Cerebellar nuclear complex (tissue), 1 donor: ENCODE results near the gene PNPLA3.

Experiments used
- DNase-seq, 2 experiments: peaks; one replicate each; lab custom pipeline; 2025; lab: John Stamatoyannopoulos, UW

The PNPLA3 gene

DNA sequence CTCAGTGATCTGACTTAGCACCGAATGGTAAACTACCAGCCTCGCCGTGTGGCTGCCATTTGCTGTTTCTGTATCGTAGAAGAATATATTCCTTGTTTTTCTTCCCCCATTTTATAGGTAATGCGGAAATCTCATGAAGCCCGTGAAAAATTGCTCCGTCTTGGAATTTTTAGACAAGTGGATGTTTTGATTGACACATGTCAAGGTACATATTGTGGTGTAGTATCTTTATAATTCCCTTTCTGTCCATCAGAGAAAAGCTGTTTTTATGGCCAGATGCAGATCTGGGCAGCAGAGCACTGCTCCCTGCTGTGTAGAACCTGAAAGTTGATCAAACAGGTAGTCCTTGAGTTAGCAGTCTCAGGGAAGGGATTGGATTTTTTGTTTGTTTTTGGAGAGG is 45.0 kb downstream of the PNPLA3 start:
- no peak for DNase-seq

DNA sequence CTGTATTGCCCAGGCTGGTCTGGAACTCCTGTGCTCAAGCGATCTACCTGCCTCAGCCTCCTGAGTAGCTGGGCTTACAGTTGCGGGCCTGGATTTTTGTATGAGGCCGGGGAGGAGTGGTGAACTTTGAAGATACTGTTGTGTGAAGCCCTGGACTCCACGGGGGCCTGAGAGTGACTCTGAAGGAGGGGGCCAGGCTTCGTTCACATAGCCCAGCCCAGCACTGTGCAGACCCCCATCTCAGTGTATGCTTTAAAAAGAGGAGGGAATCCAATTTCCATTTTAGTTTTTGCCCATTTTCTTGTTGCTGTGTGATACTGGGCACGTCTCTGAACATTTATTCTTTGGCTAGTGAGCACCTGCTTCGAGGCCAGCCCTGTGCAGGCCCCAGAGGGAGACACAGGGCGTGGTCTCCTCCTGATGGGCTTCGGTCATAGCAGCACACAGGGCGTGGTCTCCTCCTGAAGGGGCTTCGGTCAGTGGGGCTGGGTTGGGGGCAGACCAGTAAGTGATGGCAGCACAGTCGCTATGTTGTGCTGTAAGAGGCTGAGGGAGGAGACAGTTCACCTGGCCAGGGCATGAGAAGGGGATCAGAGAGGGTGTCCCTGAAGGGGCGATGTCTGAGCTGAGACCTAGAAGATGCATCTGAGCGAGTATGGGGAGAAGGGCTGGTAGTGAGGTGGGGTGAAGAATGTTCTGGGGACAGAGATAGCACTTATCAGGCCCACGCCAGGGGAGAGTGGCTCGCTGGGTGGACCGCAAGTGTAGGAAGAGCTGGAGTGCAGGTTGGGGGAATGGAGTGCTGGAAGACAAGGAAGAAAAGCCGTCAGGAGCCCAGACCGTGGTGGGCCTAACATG is 45.6 kb downstream of the PNPLA3 start:
- DNase-seq, result no peak

DNA sequence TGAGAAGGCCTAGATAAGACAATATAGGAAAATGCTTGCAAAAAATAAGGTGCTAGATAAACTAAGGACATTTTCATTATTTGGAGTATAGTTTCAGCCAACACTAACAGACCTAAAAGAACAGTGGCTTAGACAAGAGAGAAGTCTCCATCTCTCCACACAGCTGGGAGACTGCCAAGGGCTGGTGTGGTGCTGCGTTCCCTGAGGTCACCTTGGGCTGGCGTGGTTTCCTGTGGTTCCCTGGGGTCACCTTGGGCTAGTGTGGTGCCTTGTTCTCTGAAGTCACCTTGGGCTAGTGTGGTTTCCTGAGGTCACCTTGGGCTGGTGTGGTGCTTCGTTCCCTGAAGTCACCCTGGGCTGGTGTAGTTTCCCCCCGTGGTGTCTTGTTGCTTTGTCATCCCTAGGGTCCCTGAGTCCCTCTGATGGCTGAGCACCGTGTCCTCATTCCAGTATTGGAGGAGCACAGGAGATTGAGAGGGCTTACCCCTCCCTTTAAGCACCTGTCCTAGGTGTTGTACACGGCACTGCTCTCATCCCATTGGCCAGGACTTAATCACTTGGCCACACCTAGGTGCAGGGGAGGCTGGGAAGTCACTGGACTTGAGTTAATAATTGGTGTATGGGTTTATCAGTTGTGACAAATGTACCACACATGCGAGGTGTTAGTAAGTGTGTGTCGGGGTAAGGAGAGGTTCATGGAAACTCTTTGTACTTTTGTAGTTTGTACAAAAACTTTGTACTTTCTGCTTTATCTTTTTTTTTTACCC is 46.6 kb downstream of the PNPLA3 start:
- no peak for DNase-seq

DNA sequence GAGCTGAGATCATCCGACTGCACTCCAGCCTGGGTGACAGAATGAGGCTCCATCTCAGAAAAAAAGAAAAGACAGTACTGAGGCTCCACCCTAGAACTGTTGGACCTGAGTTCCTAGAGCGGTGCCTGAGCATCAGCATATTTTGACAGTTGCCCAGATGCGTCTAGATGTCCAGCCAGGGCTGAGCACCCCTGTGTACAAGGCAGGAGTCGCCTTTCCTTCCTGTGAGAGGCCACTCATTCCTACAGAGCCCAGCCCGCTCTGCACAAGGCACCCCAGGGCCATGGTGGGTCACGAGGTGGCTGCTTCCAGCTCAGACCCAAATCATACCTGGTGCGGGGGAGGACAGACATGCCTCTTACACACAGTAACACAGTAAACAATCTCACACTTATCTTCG is 47.5 kb downstream of the PNPLA3 start:
- no peak for DNase-seq

DNA sequence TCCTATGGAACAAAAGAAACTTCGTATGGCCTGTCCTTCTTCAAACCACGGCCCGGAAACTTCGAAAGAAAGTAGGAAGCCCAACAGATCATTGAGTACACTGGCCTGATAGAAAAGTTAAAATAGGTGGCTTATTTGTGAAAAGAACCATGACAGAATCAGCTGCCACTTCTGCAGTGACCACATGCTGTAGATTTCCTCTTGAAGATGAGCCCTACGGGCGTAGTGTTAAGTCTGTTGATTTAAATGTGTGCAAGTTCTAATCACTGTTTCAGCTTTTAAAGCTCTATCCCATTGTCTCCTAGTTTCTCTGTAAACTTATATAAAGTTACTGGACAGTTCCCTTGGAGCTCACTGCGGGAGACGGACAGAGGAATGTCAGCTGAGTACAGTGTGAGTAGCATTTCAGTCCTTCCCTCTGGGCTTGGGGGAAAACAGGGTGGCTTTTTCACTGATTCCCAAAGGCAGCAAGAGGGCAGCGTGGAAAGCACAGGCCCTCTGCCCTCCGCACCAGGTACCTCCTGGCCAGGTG is 49.4 kb downstream of the PNPLA3 start:
- DNase-seq, result no peak

DNA sequence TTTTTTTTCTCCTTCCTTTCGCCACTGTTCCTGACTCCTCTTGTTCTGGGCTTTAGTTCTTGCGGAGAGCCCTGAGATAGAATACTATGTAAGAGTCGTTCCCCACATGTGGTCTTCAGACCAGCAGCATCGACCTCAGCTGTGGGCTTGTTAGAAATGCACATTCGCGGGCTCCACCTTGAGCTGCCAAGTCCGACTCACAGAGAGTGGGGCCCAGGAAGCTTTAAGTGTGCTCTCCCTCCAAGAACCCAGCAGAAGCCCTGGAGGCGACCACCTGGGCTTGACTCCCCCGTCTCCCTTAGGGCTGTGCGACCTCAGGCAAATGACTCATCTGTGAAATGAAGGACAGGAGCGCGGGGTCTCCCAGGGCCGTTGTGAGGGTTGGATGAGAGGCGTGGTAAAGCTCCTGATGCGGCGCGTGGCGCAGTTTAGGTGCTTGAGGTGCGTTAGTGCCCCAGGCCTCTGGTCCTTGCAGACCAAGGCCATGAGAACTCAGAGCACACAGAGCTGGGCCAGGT is 50.5 kb downstream of the PNPLA3 start:
- no peak for DNase-seq

DNA sequence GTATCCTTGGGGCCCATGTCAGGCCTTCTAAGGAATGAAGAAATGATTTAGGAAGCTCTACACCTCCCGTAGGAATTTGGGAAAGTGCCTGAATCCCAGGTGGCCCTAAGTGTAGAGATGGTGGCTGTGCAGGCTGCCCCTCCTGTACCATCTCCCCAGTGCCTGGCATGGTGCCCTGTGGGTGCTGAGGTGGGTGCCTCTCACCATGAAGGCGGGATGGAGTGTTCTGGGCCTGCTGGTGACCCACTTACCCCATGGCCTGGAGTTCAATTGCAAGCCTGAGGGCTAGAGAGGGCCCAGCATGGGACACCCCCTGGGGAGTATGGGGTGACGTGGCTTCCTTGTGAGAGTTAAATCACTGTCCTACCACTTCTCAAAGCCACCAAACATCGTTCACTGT is 51.4 kb downstream of the PNPLA3 start:
- no peak for DNase-seq

DNA sequence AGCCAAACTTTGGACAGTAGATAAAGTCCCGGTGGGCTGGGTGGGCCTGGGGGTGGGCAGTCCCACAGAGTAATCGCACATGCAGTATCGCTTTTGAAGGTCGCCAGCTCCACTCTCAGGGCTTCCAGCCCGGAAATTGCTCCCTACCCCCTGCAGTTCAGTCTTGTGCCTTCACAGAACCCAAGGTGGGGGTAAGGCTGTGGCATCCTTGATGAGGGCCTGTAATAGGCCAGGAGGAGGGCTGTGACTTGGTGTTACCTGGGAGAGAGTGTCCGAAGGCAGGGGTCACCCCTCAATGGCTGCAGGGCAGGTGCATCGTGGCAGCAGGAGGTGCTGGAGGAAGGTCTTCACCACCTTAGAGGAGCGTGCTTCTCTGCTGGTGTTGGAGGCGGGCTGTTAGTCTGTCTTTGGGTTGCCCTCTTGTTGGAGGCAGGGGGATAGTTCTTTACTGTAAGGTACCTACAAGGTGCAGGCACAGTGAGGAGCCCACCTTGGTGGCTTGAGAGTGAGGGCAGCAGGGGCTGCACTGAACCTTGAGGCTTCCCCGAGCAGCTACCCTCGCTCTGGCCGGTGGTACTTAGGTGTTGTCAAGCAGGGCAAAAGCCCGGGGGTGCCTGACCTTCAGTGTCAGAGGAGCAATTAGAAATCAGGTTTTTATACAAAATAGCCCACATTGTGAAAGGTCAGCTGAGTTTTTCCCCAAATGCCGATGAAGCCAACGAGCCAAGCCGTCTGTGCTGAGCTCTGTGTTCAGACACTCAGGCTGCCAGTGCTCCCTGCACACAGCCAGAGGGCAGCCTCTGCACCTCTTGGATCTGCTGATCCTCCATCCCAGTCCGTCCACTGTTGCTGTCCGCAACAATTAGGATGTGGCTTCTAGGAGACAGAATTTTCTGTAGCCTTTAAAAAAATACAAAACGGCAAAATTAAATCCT is 53.5 kb downstream of the PNPLA3 start:
- no peak for DNase-seq

DNA sequence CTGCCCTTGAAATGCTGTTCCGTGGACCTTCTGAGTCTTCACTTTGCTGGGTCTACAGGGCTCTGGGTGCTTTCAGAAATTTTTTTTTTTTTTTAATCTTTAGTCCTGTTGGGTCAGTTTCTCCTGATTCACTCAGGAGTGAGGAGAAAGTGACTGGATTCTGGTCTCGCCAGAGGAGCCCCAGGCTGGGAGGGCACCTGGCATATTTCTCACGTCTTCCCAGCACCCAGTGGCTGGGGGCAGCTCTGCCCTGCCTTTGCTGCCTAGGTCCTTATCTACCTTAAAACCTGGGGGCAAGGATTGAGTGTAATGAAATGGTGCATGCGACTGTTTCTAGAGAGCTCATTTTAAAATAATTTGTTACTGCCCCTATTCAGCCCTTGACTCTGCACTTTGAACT is 55.0 kb downstream of the PNPLA3 start:
- no peak for DNase-seq

DNA sequence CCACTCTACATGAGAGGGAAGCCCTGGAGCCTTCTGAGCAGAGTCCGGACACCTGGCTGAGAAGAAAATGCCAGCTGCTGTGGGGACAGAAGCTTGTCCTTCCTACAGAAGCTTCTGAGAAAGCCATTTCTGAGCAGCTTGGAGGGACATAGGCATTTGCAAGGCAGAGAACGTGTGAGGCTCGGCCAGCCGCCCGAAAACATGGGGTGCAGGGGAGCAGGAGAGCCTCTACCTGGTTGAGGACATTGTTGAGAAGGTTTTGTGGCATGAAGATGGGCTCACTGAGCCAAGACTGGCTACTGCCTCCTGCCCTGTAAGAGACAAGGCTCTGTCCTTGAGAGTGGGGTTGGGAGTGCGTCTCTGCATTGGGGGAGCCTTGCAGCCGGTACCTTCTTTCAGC is 57.0 kb downstream of the PNPLA3 start:
- no peak for DNase-seq

DNA sequence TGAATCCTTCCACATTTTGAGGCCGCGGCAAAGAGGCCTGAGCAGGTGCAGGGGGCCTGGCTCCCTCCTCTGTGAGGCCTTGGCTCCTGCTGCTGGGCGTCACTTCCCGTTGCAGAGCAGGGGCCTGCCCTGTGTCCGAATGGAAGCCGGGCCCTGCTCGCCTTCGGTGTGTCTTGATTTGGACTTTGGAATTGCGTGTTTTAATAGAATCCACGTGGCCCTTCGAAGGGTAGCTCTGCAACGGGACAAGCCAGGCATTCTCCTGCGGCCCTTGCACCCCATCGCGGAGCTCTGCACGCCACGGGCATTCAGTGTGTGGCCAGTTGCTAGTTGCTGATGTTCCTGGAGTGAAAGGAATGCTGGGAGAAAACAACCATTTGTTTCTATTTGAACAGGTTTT is 57.4 kb downstream of the PNPLA3 start:
- no peak for DNase-seq

DNA sequence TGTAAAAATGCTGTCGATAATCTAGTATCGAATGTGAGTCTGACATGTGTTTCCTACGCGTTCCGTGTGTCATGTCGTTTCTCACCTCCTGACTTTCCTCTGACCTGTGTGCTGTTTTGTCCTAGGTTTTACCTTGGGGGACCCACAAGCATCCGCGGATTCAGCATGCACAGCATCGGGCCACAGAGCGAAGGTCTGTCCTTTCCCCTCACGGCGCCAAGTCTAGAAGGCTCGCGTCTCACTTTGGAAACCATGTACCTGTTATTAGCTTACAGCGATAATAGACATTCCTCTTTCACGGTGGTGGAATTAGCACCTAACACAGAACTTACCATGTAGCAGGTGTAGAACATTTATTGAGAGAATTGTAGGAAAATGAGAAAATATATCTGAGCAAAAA is 60.2 kb downstream of the PNPLA3 start:
- DNase-seq, result no peak

DNA sequence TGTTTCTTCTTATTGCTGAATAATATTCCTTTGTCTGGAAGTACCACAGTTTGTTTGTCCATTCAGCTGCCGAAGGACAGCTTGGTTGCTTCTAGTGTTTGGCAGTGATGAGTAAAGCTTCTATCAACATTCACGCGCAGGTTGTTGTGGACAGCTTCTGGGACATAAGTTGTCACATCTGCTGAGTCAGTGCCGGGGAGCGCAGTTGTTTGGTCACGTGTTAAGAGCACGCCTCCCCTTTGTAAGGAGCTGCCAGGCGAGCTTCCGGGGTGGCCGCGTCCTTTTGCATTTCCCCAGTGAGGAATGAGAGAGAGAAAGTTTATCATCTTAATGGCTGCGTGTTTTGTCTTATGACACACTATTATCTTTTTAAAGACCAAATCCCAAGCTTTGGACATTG is 61.9 kb downstream of the PNPLA3 start:
- no peak for DNase-seq

DNA sequence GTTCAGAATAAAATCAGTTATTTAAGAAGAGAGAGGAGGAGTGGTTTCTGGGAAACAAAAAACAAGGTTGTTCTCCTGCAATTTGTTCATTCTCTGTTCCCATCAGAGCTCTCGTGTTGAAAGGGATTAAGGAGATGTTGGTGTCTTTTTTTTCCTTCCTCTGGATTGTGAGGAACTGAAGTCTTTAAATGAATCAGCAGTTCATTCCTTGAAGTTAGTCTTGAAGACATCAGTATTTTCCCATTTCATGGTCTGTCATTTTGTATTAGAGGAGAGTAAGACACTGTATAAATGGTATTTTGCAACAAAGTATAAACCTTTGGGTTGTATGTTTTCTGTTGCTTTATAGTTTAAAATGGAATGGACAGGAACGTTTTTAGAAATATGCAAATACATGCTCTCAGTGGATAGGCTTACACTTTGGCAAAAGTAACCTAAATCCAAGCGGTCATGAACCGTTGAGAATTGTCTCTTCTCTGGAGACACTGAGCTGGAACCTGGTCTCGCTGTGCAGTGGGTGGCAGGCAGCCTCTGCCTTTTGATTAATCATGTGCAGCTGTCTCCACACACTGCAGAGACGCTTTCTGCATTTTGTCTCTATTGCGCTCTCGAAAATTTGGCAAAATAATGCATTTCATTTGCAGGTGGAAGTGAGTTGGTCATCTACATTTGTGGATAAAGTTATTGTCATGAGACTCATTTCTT is 64.7 kb downstream of the PNPLA3 start:
- no peak for DNase-seq

DNA sequence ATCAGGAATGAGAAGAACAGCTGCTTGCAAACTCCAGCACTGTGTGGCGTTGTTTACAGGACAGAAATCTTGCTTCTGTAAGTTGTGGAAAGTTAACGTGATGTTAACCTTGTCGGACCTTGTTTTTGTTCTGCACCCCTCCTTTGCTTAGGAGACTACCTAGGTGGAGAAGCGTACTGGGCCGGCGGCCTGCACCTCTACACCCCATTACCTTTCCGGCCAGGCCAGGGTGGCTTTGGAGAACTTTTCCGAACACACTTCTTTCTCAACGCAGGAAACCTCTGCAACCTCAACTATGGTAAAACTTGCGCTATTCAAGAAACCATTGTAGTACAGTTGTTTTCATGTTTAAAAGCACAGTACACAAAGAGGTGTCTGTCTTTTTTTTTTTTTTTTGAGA is 65.4 kb downstream of the PNPLA3 start:
- no peak for DNase-seq

DNA sequence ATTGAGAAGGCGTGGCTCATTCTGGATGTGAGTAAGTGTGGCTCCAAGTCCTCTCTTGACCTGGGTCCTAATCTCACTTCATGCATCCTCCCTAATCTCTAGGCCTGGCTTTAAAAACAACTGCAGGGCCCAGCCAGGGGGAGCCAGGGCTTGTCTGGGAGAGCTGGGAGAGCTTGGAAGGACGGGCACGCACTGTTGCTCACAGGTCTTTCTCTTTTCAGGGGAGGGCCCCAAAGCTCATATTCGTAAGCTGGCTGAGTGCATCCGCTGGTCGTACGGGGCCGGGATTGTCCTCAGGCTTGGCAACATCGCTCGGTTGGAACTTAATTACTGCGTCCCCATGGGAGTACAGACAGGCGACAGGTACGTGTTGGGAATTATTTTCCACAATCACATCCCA is 66.4 kb downstream of the PNPLA3 start:
- no peak for DNase-seq

DNA sequence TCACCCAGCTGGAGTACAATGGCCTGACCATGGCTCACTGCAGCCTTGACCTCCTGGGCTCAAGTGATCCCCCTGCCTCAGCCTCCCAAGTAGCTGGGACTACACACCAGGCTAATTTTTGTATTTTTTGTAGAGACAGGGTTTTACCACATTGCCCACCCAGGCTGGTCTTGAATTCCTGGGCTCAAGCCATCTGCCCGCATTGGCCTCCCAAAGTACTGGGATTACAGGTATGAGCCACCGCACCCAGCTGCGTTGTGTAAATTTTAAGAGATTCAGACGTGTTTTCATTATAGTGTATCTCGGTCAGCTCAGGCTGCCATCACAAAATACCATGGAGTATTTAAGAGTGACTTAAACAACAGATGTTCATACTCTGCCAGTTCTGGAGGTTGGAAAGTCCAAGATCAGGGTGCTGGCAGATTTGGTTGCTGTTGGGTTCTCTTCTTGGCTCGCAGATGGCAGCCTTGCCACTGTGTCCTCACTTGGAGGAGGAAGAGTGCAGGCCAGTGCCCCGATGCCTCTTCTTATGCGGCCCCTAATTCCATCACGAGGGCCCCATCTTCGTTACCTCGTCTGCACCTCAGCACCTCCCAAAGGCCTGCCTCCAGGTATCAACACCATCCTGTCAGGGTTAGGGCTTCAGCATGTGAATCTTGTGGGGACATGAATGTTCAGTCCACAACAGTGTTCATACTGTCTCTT is 67.9 kb downstream of the PNPLA3 start:
- DNase-seq, result no peak

DNA sequence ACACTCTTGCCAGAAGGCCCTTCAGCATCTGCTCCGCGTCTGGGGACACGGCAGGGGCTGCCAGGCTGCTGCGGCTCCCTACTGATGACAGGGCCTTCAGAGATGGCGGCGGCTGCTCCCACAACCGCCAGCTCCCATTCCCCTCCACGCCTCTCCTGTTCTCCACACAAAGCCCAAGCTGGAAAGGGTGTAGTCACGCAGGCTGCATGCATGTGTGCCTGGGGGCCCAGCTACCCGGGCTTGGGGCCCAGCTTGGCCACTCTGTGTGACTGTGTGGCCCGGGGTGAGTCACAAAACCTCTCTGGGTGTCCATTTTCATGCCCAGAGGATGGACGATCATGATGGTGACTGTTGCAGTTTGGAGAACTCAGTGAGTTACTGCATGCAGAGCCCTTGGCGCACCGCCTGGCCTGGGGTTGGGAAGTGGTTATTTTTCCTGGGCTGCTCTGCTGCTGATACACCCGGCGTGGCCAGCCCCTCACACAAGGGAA is 68.8 kb downstream of the PNPLA3 start:
- DNase-seq, result no peak

DNA sequence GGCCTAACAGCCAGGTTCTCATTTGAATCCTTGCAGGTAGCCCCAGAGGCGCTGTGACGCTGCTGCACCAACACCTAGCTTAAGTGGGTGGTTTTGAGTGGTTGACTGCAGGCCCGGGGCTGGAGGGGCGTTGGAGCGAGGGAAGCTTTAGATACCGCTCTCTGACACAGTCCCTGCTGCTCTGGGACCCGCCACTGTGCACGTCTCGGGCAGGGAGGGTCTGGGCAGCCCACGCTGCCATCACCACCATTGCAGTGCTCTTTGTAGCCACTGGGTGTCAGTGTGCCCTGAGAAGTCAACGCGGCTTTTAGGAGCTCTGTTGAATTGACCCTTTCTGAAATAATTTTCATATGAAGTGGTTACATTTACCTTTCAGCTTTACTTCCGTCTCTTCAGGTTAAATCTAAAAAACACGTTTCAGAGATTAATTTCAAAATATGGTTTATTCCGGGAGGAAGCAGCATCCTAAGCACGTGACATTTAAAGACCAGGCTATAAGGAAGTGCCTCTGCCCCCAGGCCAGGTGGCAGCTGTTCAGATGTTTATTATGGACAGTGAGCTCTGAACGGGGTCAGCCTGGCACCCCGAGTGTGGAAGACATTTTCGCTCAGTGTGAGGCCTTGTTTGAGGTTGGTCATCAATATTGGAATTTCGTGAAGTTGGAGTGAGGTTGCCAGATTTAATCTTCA is 69.6 kb downstream of the PNPLA3 start:
- no peak for DNase-seq

DNA sequence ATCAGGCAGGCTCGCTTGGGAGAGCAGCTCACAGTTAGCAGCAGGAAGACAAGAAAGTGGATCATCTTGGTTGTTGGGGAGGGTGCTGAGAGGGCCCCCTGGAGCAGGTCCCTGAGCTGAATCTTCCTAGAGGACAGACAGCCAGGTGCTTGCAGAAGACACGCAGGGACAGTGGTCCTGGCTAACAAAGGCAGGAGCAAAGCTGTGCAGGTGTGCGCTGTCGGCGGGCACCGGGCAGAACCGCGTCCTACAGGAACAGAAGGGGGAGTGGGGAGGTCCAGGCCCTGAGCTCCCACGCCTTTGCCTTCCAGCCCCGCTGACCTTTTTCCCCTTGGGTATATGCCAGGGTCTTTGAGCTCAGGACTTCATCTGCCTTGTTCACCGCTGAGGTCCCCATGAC is 70.4 kb downstream of the PNPLA3 start:
- DNase-seq, result no peak
